Neuronal stem cell (in vitro differentiated cells): ENCODE data around the gene ASXL2.
"Not testable (repeated sequence)": the region's sequence is repeated elsewhere in the genome, so short reads cannot be mapped to it uniquely, and the experiment has no call there.

Experiments
- DNase-seq: peaks from one replicate; pipeline ENCODE4 v3.0.0-alpha.2; 2013; ENCODE audit warnings: low spot score
- H2AFZ ChIP-seq: one replicate; pipeline ENCODE4 v1.6.1; 2013; ENCODE audit warnings: mild to moderate bottlenecking, low read length, inconsistent platforms
- H2AK5ac ChIP-seq: 2 replicates; pipeline ENCODE4 v1.6.1; 2013; ENCODE audit warnings: low read depth, mild to moderate bottlenecking, inconsistent platforms, low read length, moderate library complexity, mixed read lengths
- H2BK120ac ChIP-seq: 2 replicates; pipeline ENCODE4 v1.6.1; 2013; ENCODE audit warnings: low read depth, mild to moderate bottlenecking, inconsistent platforms, low read length, moderate library complexity, mixed read lengths
- H2BK12ac ChIP-seq: one replicate; pipeline ENCODE4 v1.6.1; 2013; ENCODE audit warnings: low read length, inconsistent platforms
- H2BK15ac ChIP-seq: 2 replicates; pipeline ENCODE4 v1.6.1; 2013; ENCODE audit warnings: mild to moderate bottlenecking, low read length, inconsistent platforms, mixed read lengths
- H2BK5ac ChIP-seq: one replicate; pipeline ENCODE4 v1.6.1; 2013; ENCODE audit warnings: inconsistent platforms, mild to moderate bottlenecking, low read length, moderate library complexity
- H3K14ac ChIP-seq: one replicate; pipeline ENCODE4 v1.6.1; 2013; ENCODE audit warnings: low read length, inconsistent platforms
- H3K18ac ChIP-seq: 2 replicates; pipeline ENCODE4 v1.6.1; 2013; ENCODE audit warnings: low read length, inconsistent platforms
- H3K23ac ChIP-seq: 2 replicates; pipeline ENCODE4 v1.6.1; 2013; ENCODE audit warnings: low read depth, mild to moderate bottlenecking, mixed read lengths, low read length, inconsistent platforms; ENCODE audit not compliant: poor library complexity
- H3K27ac ChIP-seq: replicated peaks from 3 replicates; pipeline ENCODE4 v1.5.1; 2013; ENCODE audit warnings: low read length, inconsistent platforms
- H3K27me3 ChIP-seq, 3 experiments: 2 replicates each; pipeline ENCODE4 v1.6.1; 2013; ENCODE audit warnings: low read length in 3 of 3, mild to moderate bottlenecking in 2 of 3, inconsistent platforms in 1 of 3, low read depth in 1 of 3, mixed read lengths in 1 of 3, moderate library complexity in 1 of 3; ENCODE audit not compliant: control insufficient read depth in 3 of 3, insufficient read depth in 3 of 3
- H3K36me3 ChIP-seq, 2 donors: replicated peaks in 1 of 2; 2 replicates each; pipeline ENCODE4 v1.6.1; 2013; ENCODE audit warnings: low read length in 2 of 2; ENCODE audit not compliant: control insufficient read depth in 2 of 2, insufficient read depth in 2 of 2
- H3K4ac ChIP-seq: 2 replicates; pipeline ENCODE4 v1.6.1; 2013; ENCODE audit warnings: inconsistent platforms, mild to moderate bottlenecking, low read length, moderate library complexity
- H3K4me1 ChIP-seq, 2 donors: 1 replicate in 1 of 2; 2 replicates in 1 of 2; pipeline ENCODE4 v1.6.1; 2013; ENCODE audit warnings: low read length in 2 of 2, low read depth in 1 of 2; ENCODE audit not compliant: control insufficient read depth in 2 of 2, insufficient read depth in 1 of 2
- H3K4me2 ChIP-seq: one replicate; pipeline ENCODE4 v1.6.1; 2013; ENCODE audit warnings: mild to moderate bottlenecking, low read length, inconsistent platforms; ENCODE audit not compliant: insufficient read depth, poor library complexity, severe bottlenecking
- H3K4me3 ChIP-seq, 2 donors: 2 replicates each; pipeline ENCODE4 v1.5.1; 2013; ENCODE audit warnings: low read length in 2 of 2, mild to moderate bottlenecking in 2 of 2, inconsistent platforms in 1 of 2, moderate library complexity in 1 of 2
- H3K79me1 ChIP-seq: one replicate; pipeline ENCODE4 v1.6.1; 2013; ENCODE audit warnings: low read depth, mild to moderate bottlenecking, inconsistent platforms, low read length, moderate library complexity
- H3K9ac ChIP-seq: one replicate; pipeline ENCODE4 v1.6.1; 2013; ENCODE audit warnings: mild to moderate bottlenecking, low read depth, low read length, inconsistent platforms; ENCODE audit not compliant: poor library complexity
- H3K9me3 ChIP-seq, 2 donors: replicated peaks in 1 of 2; 2 replicates each; pipeline versions ENCODE3 to v1.6.1; 2013; ENCODE audit warnings: low read length in 2 of 2, mild to moderate bottlenecking in 2 of 2, inconsistent platforms in 1 of 2, low read depth in 1 of 2, mixed read lengths in 1 of 2, moderate library complexity in 1 of 2; ENCODE audit not compliant: control insufficient read depth in 2 of 2, insufficient read depth in 1 of 2
- H4K8ac ChIP-seq: one replicate; pipeline ENCODE4 v1.6.1; 2013; ENCODE audit warnings: low read depth, mild to moderate bottlenecking, inconsistent platforms, low read length, moderate library complexity
- H4K91ac ChIP-seq: one replicate; pipeline ENCODE4 v1.6.1; 2013; ENCODE audit warnings: low read length, low read depth, mild to moderate bottlenecking, inconsistent platforms; ENCODE audit not compliant: poor library complexity
- WGBS, 2 donors: extraction: QIAGEN DNeasy Blood & Tissue Kit; methylation state at CpG; one replicate each; pipeline ENCODE4 v1.1.7; 2013; ENCODE audit warnings: missing lambda C conversion rate in 2 of 2, mixed read lengths in 1 of 2; ENCODE audit not compliant: insufficient read length in 2 of 2, insufficient replicate concordance in 1 of 2; ENCODE audit errors: extremely low coverage in 2 of 2; 5-methylcytosine and 5-hydroxymethylcytosine counted together

Gene ASXL2

GRCh38 chr2:25915944-25916772, 37.9 kb upstream of the ASXL2 start:
- H3K36me3 ChIP-seq, H3K4me1 ChIP-seq, H3K27ac ChIP-seq, H3K79me1 ChIP-seq, H3K9me3 ChIP-seq, H3K9ac ChIP-seq, H3K27me3 ChIP-seq, H2BK5ac ChIP-seq, H2AK5ac ChIP-seq, H3K4me3 ChIP-seq, H3K18ac ChIP-seq, H3K4me2 ChIP-seq, H3K4ac ChIP-seq, DNase-seq, H2BK120ac ChIP-seq, H2BK12ac ChIP-seq, H4K8ac ChIP-seq, H3K23ac ChIP-seq, H2BK15ac ChIP-seq, H4K91ac ChIP-seq: not testable (repeated sequence)
- no CpG with 5 or more reads among the region's 16 CpGs for WGBS, 2 donors
- peak overlapping the region; percentile 56 for H3K14ac ChIP-seq
- H2AFZ ChIP-seq: peak overlapping the region; percentile 74

- not testable (repeated sequence) for H2BK120ac ChIP-seq, H3K14ac ChIP-seq, H2BK15ac ChIP-seq, DNase-seq, H3K36me3 ChIP-seq, H3K4me1 ChIP-seq, H3K27ac ChIP-seq, H4K8ac ChIP-seq, H3K4me3 ChIP-seq, H3K4me2 ChIP-seq, H3K9ac ChIP-seq, H3K27me3 ChIP-seq, H4K91ac ChIP-seq, H3K79me1 ChIP-seq, H3K9me3 ChIP-seq, H2AK5ac ChIP-seq, H3K4ac ChIP-seq, H2BK12ac ChIP-seq, H2AFZ ChIP-seq, H3K23ac ChIP-seq, H3K18ac ChIP-seq, H2BK5ac ChIP-seq
- WGBS, 2 donors: no CpG with 5 or more reads among the region's 33 CpGs
These were observed 37.1 kb upstream of the ASXL2 start for GRCh38 chr2:25915411-25915810.

DNA sequence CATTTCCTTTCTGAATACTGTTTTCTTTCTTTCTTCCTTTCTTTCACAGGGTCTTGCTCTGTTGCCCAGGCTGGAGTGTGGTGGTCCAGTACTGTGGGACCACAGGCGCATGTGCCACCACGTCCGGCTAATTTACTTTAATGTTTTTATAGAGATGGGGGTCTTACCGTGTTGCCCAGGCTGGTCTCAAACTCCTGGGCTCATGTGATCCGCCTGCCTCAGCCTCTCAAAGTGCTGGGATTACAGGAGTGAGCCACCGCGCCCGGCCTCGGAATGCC, 35.3 kb upstream of the ASXL2 start:
- H3K4me2 ChIP-seq, H3K23ac ChIP-seq, H3K9me3 ChIP-seq, H2BK5ac ChIP-seq, H3K18ac ChIP-seq, H3K27ac ChIP-seq, H2AK5ac ChIP-seq, H3K14ac ChIP-seq, H4K91ac ChIP-seq, H3K27me3 ChIP-seq, H3K4ac ChIP-seq, H2BK120ac ChIP-seq, H2BK12ac ChIP-seq, H3K9ac ChIP-seq, H4K8ac ChIP-seq, H3K79me1 ChIP-seq, DNase-seq, H3K36me3 ChIP-seq, H2BK15ac ChIP-seq, H3K4me1 ChIP-seq: not testable (repeated sequence)
- H3K4me3 ChIP-seq: peak overlapping the region in 1 of 2 donors; percentile 33
- WGBS, 2 donors: no CpG with 5 or more reads among the region's 9 CpGs
- peak overlapping the region; percentile 83 for H2AFZ ChIP-seq

- DNase-seq: no peak
- Histone ChIP-seq H2BK12ac (no peak overlapping the region), H3K18ac (no peak overlapping the region), H3K9ac (no peak overlapping the region), H3K9me3 (no peaks in the 10 kb centered on the region), H2AK5ac (no peak overlapping the region), H2BK15ac (no peak overlapping the region), H3K4ac (no peak overlapping the region), H2BK5ac (no peak overlapping the region), H4K8ac (no peak overlapping the region), H2AFZ (peak overlapping the region; percentile 83), H4K91ac (no peak overlapping the region), H3K4me1 (peaks cover 0 to 10% of the 10 kb centered on the region in 2 donors), H3K27ac (no peak overlapping the region), H2BK120ac (no peak overlapping the region), H3K36me3 (no peaks in the 10 kb centered on the region), H3K27me3 (no peaks in the 10 kb centered on the region), H3K4me3 (peak overlapping the region in 1 of 2 donors; percentile 33), H3K79me1 (no peaks in the 10 kb centered on the region), H3K14ac (no peak overlapping the region), H3K4me2 (no peak overlapping the region), H3K23ac (no peak overlapping the region)
- no CpG with 5 or more reads among the region's 10 CpGs for WGBS, 2 donors
These were observed 34.8 kb upstream of the ASXL2 start for GRCh38 chr2:25912851-25913695.
